Hepatocyte (in vitro differentiated cells): ENCODE results near the gene NXNL1. TPM values are rescaled to one million over a fixed set of nuclear protein-coding genes. Genes with fewer than 3 reads are reported as not detected.

Experiments
- DNase-seq: peaks from one replicate; pipeline ENCODE4 v3.0.0-alpha.2; 2016; ENCODE audit warnings: low spot score
- H2AFZ ChIP-seq: fragments of 200-600 bp; sonication (generic); 2 replicates; pipeline ENCODE4 v1.6.0; 2016; ENCODE audit warnings: antibody characterized with exemption, mild to moderate bottlenecking
- H3K27ac ChIP-seq: fragments of 200-600 bp; sonication (generic); 2 replicates; pipeline ENCODE4 v1.5.1; 2016; ENCODE audit warnings: mild to moderate bottlenecking
- H3K27me3 ChIP-seq: fragments of 200-600 bp; sonication (generic); 2 replicates; pipeline ENCODE4 v1.6.1; 2016
- H3K36me3 ChIP-seq: fragments of 200-600 bp; sonication (generic); replicated peaks from 2 replicates; pipeline ENCODE4 v1.5.1; 2016; ENCODE audit warnings: low read depth; ENCODE audit not compliant: insufficient read depth
- H3K4me1 ChIP-seq: fragments of 200-600 bp; sonication (generic); 2 replicates; pipeline ENCODE4 v1.5.1; 2016; ENCODE audit warnings: mild to moderate bottlenecking, moderate library complexity; ENCODE audit not compliant: insufficient read depth
- H3K4me2 ChIP-seq: fragments of 200-600 bp; sonication (generic); 2 replicates; pipeline ENCODE4 v1.6.0; 2016
- H3K4me3 ChIP-seq: fragments of 200-600 bp; sonication (generic); 2 replicates; pipeline ENCODE4 v1.5.1; 2016; ENCODE audit warnings: mild to moderate bottlenecking
- H3K79me2 ChIP-seq: fragments of 200-600 bp; sonication (generic); 2 replicates; pipeline ENCODE4 v1.6.0; 2017; ENCODE audit warnings: mild to moderate bottlenecking
- H3K9me2 ChIP-seq: fragments of 200-600 bp; sonication (generic); replicated peaks from 2 replicates; pipeline ENCODE4 v1.6.0; 2017; ENCODE audit warnings: mild to moderate bottlenecking; ENCODE audit not compliant: insufficient read depth
- H3K9me3 ChIP-seq: fragments of 200-600 bp; sonication (generic); 2 replicates; pipeline ENCODE4 v1.5.1; 2016; ENCODE audit warnings: low read depth, mild to moderate bottlenecking
- H4K20me1 ChIP-seq: fragments of 200-600 bp; sonication (generic); 2 replicates; pipeline ENCODE4 v1.6.0; 2016; ENCODE audit warnings: mild to moderate bottlenecking; ENCODE audit not compliant: insufficient read depth, poor library complexity, severe bottlenecking
- CTCF ChIP-seq: fragments of 200-600 bp; sonication (generic); IDR thresholded peaks from 2 replicates; pipeline ENCODE4 v1.5.1; 2016; ENCODE audit warnings: antibody characterized with exemption, mild to moderate bottlenecking; ENCODE audit not compliant: poor library complexity
- EZH2 ChIP-seq: fragments of 200-600 bp; sonication (generic); IDR thresholded peaks from 2 replicates; pipeline ENCODE4 v1.6.1; 2016; ENCODE audit warnings: antibody characterized with exemption, mild to moderate bottlenecking, borderline replicate concordance
- EZH2phosphoT487 ChIP-seq: fragments of 200-600 bp; sonication (generic); IDR thresholded peaks from one replicate; pipeline ENCODE4 v1.6.1; 2018; ENCODE audit warnings: antibody characterized with exemption, mild to moderate bottlenecking, low read depth, moderate library complexity; ENCODE audit not compliant: unreplicated experiment, severe bottlenecking
- WGBS: methylation state at CpG from one replicate; pipeline ENCODE4 v1.1.6; 2016; ENCODE audit warnings: low lambda C conversion rate; ENCODE audit errors: missing lambda C conversion rate; 5-methylcytosine and 5-hydroxymethylcytosine counted together
- polyA plus RNA-seq: library from polyadenylated mRNA; unstranded; fragments of >200 nt; fragmentation: Nextera tagmentation; extraction: Ambion mirVana; gene quantifications from 2 replicates; pipeline ENCODE4 v1.2.1, GENCODE V29; 2016
- total RNA-seq: library from RNA; depleted of rRNA; stranded (reverse); fragments of >200 nt; gene quantifications from 2 replicates; pipeline ENCODE4 v1.2.3, GENCODE V29; 2014

The NXNL1 gene
- total and polyA plus RNA-seq, 2 experiments from 2014 or later, result not detected

- Histone ChIP-seq H2AFZ (no peak overlapping the region), H3K27me3 (no peaks in the 10 kb centered on the region), H3K27ac (no peak overlapping the region), H3K4me3 (no peak overlapping the region), H3K36me3 (no peaks in the 10 kb centered on the region), H3K9me3 (no peaks in the 10 kb centered on the region), H3K9me2 (no peaks in the 10 kb centered on the region), H3K4me2 (no peak overlapping the region), H3K4me1 (peaks cover 13% of the 10 kb centered on the region), H4K20me1 (no peaks in the 10 kb centered on the region), H3K79me2 (peaks cover 5% of the 10 kb centered on the region)
- no peak for DNase-seq
- 50% methylated on average over 6 of the region's 6 CpGs for WGBS
- TF ChIP-seq EZH2phosphoT487 (no peak), EZH2 (no peak), CTCF (no peak)
These were observed 5.7 kb upstream of the NXNL1 start for GRCh38 chr19:17466487-17466850.

GRCh38 chr19:17458970-17459369 lies 1.8 kb downstream of the NXNL1 start:
- no peaks in the 10 kb centered on the region for H3K4me1 ChIP-seq
- H3K79me2 ChIP-seq, result no peaks in the 10 kb centered on the region
- no peaks in the 10 kb centered on the region for H3K36me3 ChIP-seq
- DNase-seq, result no peak
- TF ChIP-seq EZH2, result no peak
- TF ChIP-seq CTCF, result no peak
- no peak for TF ChIP-seq EZH2phosphoT487
- no peak overlapping the region for H3K4me3 ChIP-seq
- no peak overlapping the region for H3K4me2 ChIP-seq
- H3K9me2 ChIP-seq, result no peaks in the 10 kb centered on the region
- 83% methylated on average over 3 of the region's 3 CpGs for WGBS
- no peaks in the 10 kb centered on the region for H3K9me3 ChIP-seq
- no peaks in the 10 kb centered on the region for H4K20me1 ChIP-seq
- peaks cover 29% of the 10 kb centered on the region for H3K27me3 ChIP-seq
- H3K27ac ChIP-seq, result no peak overlapping the region
- no peak overlapping the region for H2AFZ ChIP-seq

DNA sequence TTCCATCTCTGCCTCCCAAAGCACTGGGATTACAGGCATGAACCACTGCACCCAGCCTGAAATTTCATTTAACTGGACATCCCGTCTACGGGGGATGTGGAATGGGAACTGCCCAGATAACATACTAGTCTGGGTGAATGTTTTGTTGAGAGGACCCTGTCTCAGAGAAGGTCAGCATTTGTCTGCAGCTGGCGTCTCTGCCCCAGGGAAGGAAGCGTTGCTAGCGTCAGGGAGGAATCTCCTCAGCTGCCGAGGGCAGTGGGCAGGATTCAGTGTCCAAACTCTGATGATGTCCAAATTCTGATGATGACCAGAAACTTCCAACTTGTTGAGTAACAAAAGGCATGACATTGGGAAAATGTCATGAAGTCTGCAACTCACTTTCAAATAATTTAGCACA lies 3.1 kb downstream of the NXNL1 start:
- TF ChIP-seq CTCF (no peak), EZH2 (no peak), EZH2phosphoT487 (no peak)

DNA sequence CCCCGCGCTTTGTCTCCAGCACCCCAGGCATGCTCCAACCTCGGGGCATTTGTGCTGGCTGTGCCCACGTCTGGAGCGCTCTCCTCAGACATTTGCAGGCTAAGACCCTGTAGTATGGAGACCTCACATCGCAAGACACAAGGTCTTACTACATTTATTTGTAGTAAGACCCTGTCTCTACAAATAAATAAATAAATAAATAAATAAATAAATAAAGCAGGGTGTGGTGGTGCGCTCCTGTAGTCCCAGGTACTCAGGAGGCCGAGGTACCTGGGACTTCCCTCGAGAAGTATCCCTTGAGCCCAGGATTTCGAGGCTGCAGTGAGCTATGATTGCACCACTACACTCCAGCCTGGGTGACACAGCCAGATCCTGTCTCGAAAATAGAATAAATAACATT lies 4.6 kb downstream of the NXNL1 start:
- no peaks in the 10 kb centered on the region for H3K79me2 ChIP-seq
- no peak overlapping the region for H3K4me2 ChIP-seq
- no peaks in the 10 kb centered on the region for H3K9me3 ChIP-seq
- H3K27ac ChIP-seq, result no peak overlapping the region
- no peaks in the 10 kb centered on the region for H3K4me1 ChIP-seq
- no peaks in the 10 kb centered on the region for H3K36me3 ChIP-seq
- TF ChIP-seq EZH2phosphoT487, result no peak
- no peak for TF ChIP-seq CTCF
- no peak for TF ChIP-seq EZH2
- peaks cover 29% of the 10 kb centered on the region for H3K27me3 ChIP-seq
- no peak for DNase-seq
- no peak overlapping the region for H2AFZ ChIP-seq
- no peaks in the 10 kb centered on the region for H3K9me2 ChIP-seq
- WGBS, result 72% methylated on average over 11 of the region's 11 CpGs
- H4K20me1 ChIP-seq, result no peaks in the 10 kb centered on the region
- H3K4me3 ChIP-seq, result no peak overlapping the region

More for the DNA sequence above, 3.1 kb downstream of the NXNL1 start:
- Histone ChIP-seq H3K36me3 (no peaks in the 10 kb centered on the region), H4K20me1 (no peaks in the 10 kb centered on the region), H3K4me2 (no peak overlapping the region), H3K4me1 (no peaks in the 10 kb centered on the region), H3K27me3 (peaks cover 29% of the 10 kb centered on the region), H3K9me2 (no peaks in the 10 kb centered on the region), H3K4me3 (no peak overlapping the region), H3K27ac (no peak overlapping the region), H2AFZ (no peak overlapping the region), H3K9me3 (no peaks in the 10 kb centered on the region), H3K79me2 (no peaks in the 10 kb centered on the region)
- 49% methylated on average over 6 of the region's 6 CpGs for WGBS
- no peak for DNase-seq
